ENCODE results near the gene EYA2. TPM values are rescaled to one million over a fixed set of nuclear protein-coding genes. Genes with fewer than 3 reads are reported as not detected.

The EYA2 gene
- total RNA-seq, 4 donors from 2014 or later: 2.0 to 11.0 (median 5.6) TPM

- Histone ChIP-seq H3K4me3 (no peak overlapping the region), H3K9me3 (no peaks in the 10 kb centered on the region), H3K27ac (no peak overlapping the region), H3K27me3 (no peaks in the 10 kb centered on the region), H3K4me1 (no peaks in the 10 kb centered on the region), H3K36me3 (no peaks in the 10 kb centered on the region)
- no peak for DNase-seq
- intact Hi-C loops (cut with DNase I; ENCODE audit: low total_unique reads): no loop called here
- no peak for TF ChIP-seq POLR2A (IDR thresholded peaks at IDR 0.05)
- TF ChIP-seq CTCF (IDR thresholded peaks at IDR 0.05): no peak
These were observed 56.8 kb downstream of the EYA2 start for GRCh38 chr20:46951405-46951804.

DNA sequence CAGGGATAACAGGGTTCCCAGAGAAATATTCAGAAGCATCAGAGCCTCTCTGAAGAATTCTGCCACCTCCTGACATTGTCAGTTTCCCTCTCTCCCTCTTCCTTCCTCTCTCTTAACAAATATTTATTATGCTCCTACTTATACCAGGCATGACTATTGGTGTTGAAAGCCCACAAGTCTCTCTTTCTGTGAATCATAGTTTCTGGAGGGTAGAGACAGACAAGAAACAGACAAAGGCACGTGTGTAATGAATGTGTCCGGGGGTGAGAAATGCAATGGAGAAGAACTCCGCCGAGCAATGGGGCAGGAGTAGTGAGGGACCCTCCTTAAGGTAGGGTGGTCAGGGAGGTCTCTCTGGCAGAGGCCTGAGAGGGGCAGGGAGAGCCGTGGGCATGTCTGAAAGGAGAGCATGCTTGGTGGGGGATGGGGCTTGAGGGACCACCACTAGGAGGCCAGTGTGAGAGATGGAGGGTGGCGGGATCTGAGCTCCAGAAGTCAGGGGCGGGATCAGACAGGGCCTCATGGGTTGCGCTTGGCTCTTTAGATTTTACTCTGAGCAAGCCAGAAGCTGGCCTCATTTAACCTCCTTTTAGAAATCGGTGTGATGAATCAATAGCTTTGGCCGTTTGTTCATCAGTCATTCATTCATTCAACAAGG lies 57.3 kb downstream of the EYA2 start:
- H3K36me3 ChIP-seq: no peaks in the 10 kb centered on the region
- no peak for TF ChIP-seq CTCF (IDR thresholded peaks at IDR 0.05)
- TF ChIP-seq POLR2A (IDR thresholded peaks at IDR 0.05): no peak
- intact Hi-C loops (cut with DNase I; ENCODE audit: low total_unique reads): no loop called here
- no peak overlapping the region for H3K27ac ChIP-seq
- H3K27me3 ChIP-seq: no peaks in the 10 kb centered on the region
- no peaks in the 10 kb centered on the region for H3K4me1 ChIP-seq
- H3K4me3 ChIP-seq: no peak overlapping the region
- H3K9me3 ChIP-seq: no peaks in the 10 kb centered on the region
- DNase-seq: no peak

DNA sequence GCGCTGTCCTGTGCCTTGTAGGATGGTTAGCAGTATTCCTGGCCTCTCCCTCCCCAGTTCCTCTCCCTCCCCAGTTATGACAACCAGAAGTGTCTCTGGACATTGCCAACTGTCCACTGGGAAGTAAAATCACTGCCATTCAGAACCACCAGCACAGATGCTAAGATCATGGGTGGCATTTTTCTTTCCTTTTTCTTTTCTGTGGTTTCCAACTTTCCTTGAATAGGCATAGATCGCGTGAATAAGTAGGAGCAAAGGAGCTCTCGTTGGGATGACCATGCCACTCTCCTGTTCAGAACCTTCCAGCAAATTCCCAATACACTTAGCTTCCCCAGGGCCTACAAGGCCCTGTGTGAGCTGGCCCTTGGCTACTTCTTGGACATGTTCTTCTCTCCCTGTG lies 59.0 kb downstream of the EYA2 start:
- H3K27me3 ChIP-seq: no peaks in the 10 kb centered on the region
- no peaks in the 10 kb centered on the region for H3K9me3 ChIP-seq

GRCh38 chr20:46954490-46955038 lies 59.9 kb downstream of the EYA2 start:
- Histone ChIP-seq H3K27ac (no peak overlapping the region), H3K36me3 (no peaks in the 10 kb centered on the region), H3K4me3 (no peak overlapping the region), H3K4me1 (no peaks in the 10 kb centered on the region), H3K27me3 (no peaks in the 10 kb centered on the region), H3K9me3 (no peaks in the 10 kb centered on the region)
- DNase-seq: no peak
- TF ChIP-seq POLR2A (IDR thresholded peaks at IDR 0.05) (no peak), CTCF (IDR thresholded peaks at IDR 0.05) (no peak)
- intact Hi-C loops (cut with DNase I; ENCODE audit: low total_unique reads): no loop called here

More for the DNA sequence above, 59.0 kb downstream of the EYA2 start:
- DNase-seq: no peak
- Histone ChIP-seq H3K4me1 (no peaks in the 10 kb centered on the region), H3K36me3 (no peaks in the 10 kb centered on the region), H3K4me3 (no peak overlapping the region), H3K27ac (no peak overlapping the region)
- TF ChIP-seq CTCF (IDR thresholded peaks at IDR 0.05) (no peak), POLR2A (IDR thresholded peaks at IDR 0.05) (no peak)
- intact Hi-C loops (cut with DNase I; ENCODE audit: low total_unique reads): no loop called here

- Histone ChIP-seq H3K27me3 (no peaks in the 10 kb centered on the region), H3K9me3 (no peaks in the 10 kb centered on the region), H3K4me3 (no peak overlapping the region), H3K27ac (no peak overlapping the region), H3K36me3 (no peaks in the 10 kb centered on the region), H3K4me1 (no peaks in the 10 kb centered on the region)
- TF ChIP-seq CTCF (IDR thresholded peaks at IDR 0.05): no peak
- TF ChIP-seq POLR2A (IDR thresholded peaks at IDR 0.05): no peak
- no peak for DNase-seq
- intact Hi-C loops (cut with DNase I; ENCODE audit: low total_unique reads): no loop called here
These were observed 61.2 kb downstream of the EYA2 start for GRCh38 chr20:46955601-46956556.
